Esophagus muscularis mucosa (tissue), 4 donors: ENCODE results near the gene AKAP11.

Experiments
- EP300 ChIP-seq: sonication (generic); formaldehyde crosslinking; IDR thresholded peaks from one replicate; pipeline ENCODE4 v1.6.1; 2017; ENCODE audit warnings: antibody characterized with exemption
- POLR2A ChIP-seq: fragments of 450-650 bp; IDR thresholded peaks from one replicate; pipeline ENCODE4 v1.6.1; 2017; ENCODE audit warnings: antibody characterized with exemption, moderate library complexity, mild to moderate bottlenecking, low read depth
- POLR2AphosphoS5 ChIP-seq, 2 donors: sonication (generic); formaldehyde crosslinking; IDR thresholded peaks; one replicate each; pipeline ENCODE4 v1.6.1; 2017; ENCODE audit warnings: antibody characterized with exemption in 2 of 2
- TF ChIP-seq, protein P1 (sequence below), 3 experiments: fragments of 200-600 bp in 2 of 3; fragments of 450-650 bp in 1 of 3; sonication (generic) in 2 of 3; IDR thresholded peaks; one replicate each; pipeline ENCODE4 v1.5.1; 2017 to 2019; ENCODE audit warnings: antibody characterized with exemption in 3 of 3, mild to moderate bottlenecking in 2 of 3, moderate library complexity in 1 of 3

DNA sequence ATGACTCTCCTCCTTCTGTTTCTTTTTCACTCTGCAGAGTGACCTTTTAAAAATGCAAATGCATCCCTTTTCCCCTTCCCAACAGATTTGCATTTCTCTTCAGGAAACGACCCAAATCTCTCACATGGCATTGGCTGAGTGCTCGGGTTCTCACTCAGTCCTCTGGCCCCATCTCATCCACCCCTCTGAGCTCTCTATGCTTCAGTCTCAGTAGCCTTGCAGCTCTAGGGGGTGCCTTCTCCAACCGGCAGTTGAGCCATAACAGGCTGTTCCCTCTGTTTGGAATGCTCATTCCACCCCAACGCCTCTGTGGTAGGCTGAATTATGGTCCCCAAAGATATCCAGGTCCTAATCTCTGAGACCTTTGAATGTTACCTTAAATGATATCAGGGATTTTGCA is 78.2 kb downstream of the AKAP11 start:
- TF ChIP-seq POLR2AphosphoS5 (IDR thresholded peaks at IDR 0.05) (no peak), POLR2A (no peak), EP300 (no peak)
- TF ChIP-seq, protein P1, sequence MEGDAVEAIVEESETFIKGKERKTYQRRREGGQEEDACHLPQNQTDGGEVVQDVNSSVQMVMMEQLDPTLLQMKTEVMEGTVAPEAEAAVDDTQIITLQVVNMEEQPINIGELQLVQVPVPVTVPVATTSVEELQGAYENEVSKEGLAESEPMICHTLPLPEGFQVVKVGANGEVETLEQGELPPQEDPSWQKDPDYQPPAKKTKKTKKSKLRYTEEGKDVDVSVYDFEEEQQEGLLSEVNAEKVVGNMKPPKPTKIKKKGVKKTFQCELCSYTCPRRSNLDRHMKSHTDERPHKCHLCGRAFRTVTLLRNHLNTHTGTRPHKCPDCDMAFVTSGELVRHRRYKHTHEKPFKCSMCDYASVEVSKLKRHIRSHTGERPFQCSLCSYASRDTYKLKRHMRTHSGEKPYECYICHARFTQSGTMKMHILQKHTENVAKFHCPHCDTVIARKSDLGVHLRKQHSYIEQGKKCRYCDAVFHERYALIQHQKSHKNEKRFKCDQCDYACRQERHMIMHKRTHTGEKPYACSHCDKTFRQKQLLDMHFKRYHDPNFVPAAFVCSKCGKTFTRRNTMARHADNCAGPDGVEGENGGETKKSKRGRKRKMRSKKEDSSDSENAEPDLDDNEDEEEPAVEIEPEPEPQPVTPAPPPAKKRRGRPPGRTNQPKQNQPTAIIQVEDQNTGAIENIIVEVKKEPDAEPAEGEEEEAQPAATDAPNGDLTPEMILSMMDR (IDR thresholded peaks at IDR 0.05): no peak
